Lung (tissue), 12 donors: Measurements from ENCODE around the gene RND3. TPM values are rescaled to one million over a fixed set of nuclear protein-coding genes. Genes with fewer than 3 reads are reported as not detected.

Experiments
- ATAC-seq: fragments of 200-7000 bp; cut with Tn5 transposase; one replicate; pipeline ENCODE4 v1.9.1; 2020; ENCODE audit warnings: moderate number of reproducible peaks; ENCODE audit not compliant: insufficient read depth, low FRiP score
- DNase-seq, 3 donors: peaks; one replicate each; pipeline ENCODE4 v3.0.0-alpha.2; 2013 to 2017
- H3K27ac ChIP-seq, 2 donors: one replicate each; pipeline ENCODE4 v1.5.1; 2013; ENCODE audit warnings: mild to moderate bottlenecking in 2 of 2, moderate library complexity in 2 of 2, control low read depth in 1 of 2, inconsistent platforms in 1 of 2, low read depth in 1 of 2, low read length in 1 of 2
- H3K27me3 ChIP-seq, 3 donors: one replicate each; pipeline ENCODE4 v1.5.1; 2013; ENCODE audit warnings: low read length in 2 of 3; ENCODE audit not compliant: control insufficient read depth in 3 of 3, insufficient read depth in 3 of 3
- H3K36me3 ChIP-seq, 4 donors: one replicate each; pipeline ENCODE4 v1.5.1; 2013; ENCODE audit warnings: low read length in 4 of 4, mild to moderate bottlenecking in 1 of 4, moderate library complexity in 1 of 4; ENCODE audit not compliant: control insufficient read depth in 4 of 4, insufficient read depth in 4 of 4
- H3K4me1 ChIP-seq, 5 donors: one replicate each; pipeline ENCODE4 v1.5.1; 2013; ENCODE audit warnings: low read length in 5 of 5, mild to moderate bottlenecking in 2 of 5, moderate library complexity in 1 of 5; ENCODE audit not compliant: control insufficient read depth in 5 of 5, insufficient read depth in 5 of 5
- H3K4me3 ChIP-seq: one replicate; pipeline ENCODE4 v1.5.1; 2013; ENCODE audit warnings: mild to moderate bottlenecking, control low read depth, moderate library complexity
- H3K9ac ChIP-seq, 2 donors: one replicate each; pipeline ENCODE4 v1.5.1; 2013; ENCODE audit warnings: low read length in 2 of 2, control low read depth in 1 of 2; ENCODE audit not compliant: insufficient read depth in 1 of 2
- H3K9me3 ChIP-seq, 4 donors: one replicate each; pipeline ENCODE4 v1.5.1; 2013; ENCODE audit warnings: low read length in 3 of 4, mild to moderate bottlenecking in 1 of 4, moderate library complexity in 1 of 4; ENCODE audit not compliant: control insufficient read depth in 4 of 4, insufficient read depth in 3 of 4
- WGBS, 2 donors: extraction: QIAGEN DNeasy Blood & Tissue Kit; methylation state at CpG; one replicate each; pipeline ENCODE4 v1.1.7; 2013; 5-methylcytosine and 5-hydroxymethylcytosine counted together
- polyA plus RNA-seq, 2 donors: library from polyadenylated mRNA; stranded (reverse); fragments of 200-250 nt; gene quantifications; one replicate each; pipeline ENCODE4 v1.2.1, GENCODE V29; 2013
- total RNA-seq, 2 donors: library from RNA; depleted of rRNA in 1 of 2; stranded (reverse); fragments of >200 nt in 1 of 2; gene quantifications; one replicate each; pipeline ENCODE4 v1.2.1, GENCODE V29; 2014 to 2021
- TF ChIP-seq, protein P1 (sequence below): IDR thresholded peaks from 2 replicates; pipeline ENCODE4 v1.5.1; 2012; ENCODE audit warnings: mild to moderate bottlenecking; ENCODE audit errors: control extremely low read depth, extremely low read depth
- donor health status: control.
- donor health status: control.
- donor health status: Bipolar disorder and iron deficiency.
- donor health status: healthy.
- donor health status: DM: yes; HTN: yes; CAD: no.

RND3 gene
- total and polyA plus RNA-seq, 4 donors, result 23.5 to 43.7 (median 33.4) TPM

DNA sequence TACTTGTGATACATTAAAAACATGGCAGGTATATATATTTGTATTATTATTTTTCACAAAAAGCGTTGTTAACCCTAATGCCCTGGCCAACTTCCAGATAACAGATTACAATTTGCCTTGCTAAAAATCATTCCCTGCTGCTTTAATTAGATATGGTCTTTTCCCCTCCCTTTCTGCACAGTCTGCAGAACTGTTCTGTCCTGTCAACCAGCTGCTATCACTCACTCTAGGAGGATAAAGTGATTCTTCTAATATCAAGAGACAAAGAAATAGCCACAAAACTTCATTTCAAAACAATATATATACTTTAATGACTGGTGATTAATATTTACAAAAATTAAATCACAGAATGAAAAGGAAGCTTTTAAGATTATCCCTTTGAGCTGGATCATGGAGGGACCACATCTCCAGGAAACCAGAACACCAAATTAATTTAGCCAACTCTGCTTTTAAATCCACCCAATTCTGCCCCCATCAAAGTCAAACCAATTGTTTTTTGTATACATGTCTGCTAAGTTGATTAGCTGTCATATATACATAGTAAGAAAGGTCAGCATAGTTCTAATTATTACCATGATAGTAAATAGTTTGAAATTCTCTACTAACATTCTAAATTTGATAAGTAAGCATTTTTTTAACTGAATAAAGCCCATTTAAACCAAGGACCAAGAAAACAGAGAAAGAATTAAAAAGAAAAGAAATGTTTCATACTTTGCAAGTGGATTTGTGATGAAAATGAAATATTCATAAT, 55.7 kb downstream of the RND3 start:
- H3K9ac ChIP-seq, result no peak overlapping the region
- H3K36me3 ChIP-seq, result no peaks in the 10 kb centered on the region
- ATAC-seq (no peak), DNase-seq (peak; percentile 21 to 94 (median 92))
- H3K4me3 ChIP-seq, result no peak overlapping the region
- H3K27me3 ChIP-seq, result no peaks in the 10 kb centered on the region
- no peak overlapping the region for H3K27ac ChIP-seq
- TF ChIP-seq, protein P1, sequence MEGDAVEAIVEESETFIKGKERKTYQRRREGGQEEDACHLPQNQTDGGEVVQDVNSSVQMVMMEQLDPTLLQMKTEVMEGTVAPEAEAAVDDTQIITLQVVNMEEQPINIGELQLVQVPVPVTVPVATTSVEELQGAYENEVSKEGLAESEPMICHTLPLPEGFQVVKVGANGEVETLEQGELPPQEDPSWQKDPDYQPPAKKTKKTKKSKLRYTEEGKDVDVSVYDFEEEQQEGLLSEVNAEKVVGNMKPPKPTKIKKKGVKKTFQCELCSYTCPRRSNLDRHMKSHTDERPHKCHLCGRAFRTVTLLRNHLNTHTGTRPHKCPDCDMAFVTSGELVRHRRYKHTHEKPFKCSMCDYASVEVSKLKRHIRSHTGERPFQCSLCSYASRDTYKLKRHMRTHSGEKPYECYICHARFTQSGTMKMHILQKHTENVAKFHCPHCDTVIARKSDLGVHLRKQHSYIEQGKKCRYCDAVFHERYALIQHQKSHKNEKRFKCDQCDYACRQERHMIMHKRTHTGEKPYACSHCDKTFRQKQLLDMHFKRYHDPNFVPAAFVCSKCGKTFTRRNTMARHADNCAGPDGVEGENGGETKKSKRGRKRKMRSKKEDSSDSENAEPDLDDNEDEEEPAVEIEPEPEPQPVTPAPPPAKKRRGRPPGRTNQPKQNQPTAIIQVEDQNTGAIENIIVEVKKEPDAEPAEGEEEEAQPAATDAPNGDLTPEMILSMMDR, result no peak
- 80 to 84% methylated on average over 1 of the region's 1 CpG for WGBS, 2 donors
- peaks cover 0 to 52% (median 4%) of the 10 kb centered on the region in 5 donors for H3K4me1 ChIP-seq
- H3K9me3 ChIP-seq, result peaks cover 0 to 7% (median 2%) of the 10 kb centered on the region in 4 donors

DNA sequence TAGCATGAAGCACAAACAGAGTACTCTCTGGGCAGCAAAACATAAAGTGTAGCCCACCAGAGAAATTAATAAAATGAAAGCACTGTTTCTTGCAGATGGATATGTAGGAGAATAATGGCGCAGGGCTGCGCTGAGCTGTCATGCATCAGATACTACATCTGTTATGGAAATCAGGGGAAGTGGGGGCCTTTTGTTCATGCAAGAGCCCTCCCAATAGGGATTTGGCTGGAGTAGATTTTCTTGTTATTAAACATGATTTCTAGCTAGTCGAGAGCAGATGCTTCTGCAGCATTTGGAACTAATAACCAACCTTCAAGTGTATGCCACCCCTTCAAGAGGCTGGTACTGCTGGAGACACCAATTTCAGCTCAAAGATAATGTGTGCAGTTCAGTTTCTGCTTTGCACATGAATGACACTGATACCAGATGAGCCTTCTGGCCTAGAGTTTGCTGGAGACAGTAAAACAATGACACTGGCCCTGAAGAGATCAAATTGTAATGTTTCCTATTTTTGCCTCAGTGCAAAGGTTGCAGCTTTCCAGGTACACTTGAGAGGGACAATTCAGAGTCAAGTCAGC, 58.0 kb downstream of the RND3 start:
- TF ChIP-seq, protein P1, result no peak
- WGBS, 2 donors, result 96 to 98% methylated on average over 3 of the region's 3 CpGs
- DNase-seq (no peak), ATAC-seq (no peak)
- Histone ChIP-seq H3K36me3 (no peaks in the 10 kb centered on the region), H3K4me1 (peaks cover 0 to 72% (median 10%) of the 10 kb centered on the region in 5 donors), H3K9me3 (no peaks in the 10 kb centered on the region), H3K4me3 (no peak overlapping the region), H3K27ac (no peak overlapping the region), H3K27me3 (no peaks in the 10 kb centered on the region), H3K9ac (no peak overlapping the region)

DNA sequence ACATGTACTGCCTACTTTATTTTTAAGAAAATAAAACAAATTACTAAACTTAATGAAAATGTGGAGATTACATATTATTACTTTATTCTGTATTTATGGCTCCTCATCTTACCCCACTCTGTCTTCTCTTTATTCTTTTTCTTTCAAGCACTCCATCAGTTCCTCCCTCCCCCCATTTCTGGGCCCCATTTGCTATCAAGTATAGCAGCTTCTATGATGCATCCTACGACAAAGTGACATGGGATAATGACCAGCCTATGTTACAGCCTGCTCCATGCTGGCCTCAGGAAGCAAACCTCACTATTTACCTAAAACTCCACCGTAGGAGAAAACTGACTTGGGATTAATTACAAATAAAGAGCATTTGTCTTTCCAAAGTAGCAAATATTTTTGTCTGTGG, 58.8 kb downstream of the RND3 start:
- H3K36me3 ChIP-seq, result no peaks in the 10 kb centered on the region
- H3K4me3 ChIP-seq, result no peak overlapping the region
- H3K27me3 ChIP-seq, result no peaks in the 10 kb centered on the region
- H3K9me3 ChIP-seq, result no peaks in the 10 kb centered on the region
- ATAC-seq (no peak), DNase-seq (peak in 2 of 3 donors; percentile 40 to 55)
- H3K27ac ChIP-seq, result no peak overlapping the region
- H3K4me1 ChIP-seq, result peaks cover 0 to 81% (median 15%) of the 10 kb centered on the region in 5 donors
- TF ChIP-seq, protein P1, result no peak
- no peak overlapping the region for H3K9ac ChIP-seq
- 59 to 60% methylated on average over 2 of the region's 2 CpGs for WGBS, 2 donors
